ENCODE data around the gene ERICH6B. TPM values are rescaled to one million over a fixed set of nuclear protein-coding genes. Genes with fewer than 3 reads are reported as not detected.

ERICH6B gene
- total RNA-seq, 1 donor from 2014 or later, result not detected

DNA sequence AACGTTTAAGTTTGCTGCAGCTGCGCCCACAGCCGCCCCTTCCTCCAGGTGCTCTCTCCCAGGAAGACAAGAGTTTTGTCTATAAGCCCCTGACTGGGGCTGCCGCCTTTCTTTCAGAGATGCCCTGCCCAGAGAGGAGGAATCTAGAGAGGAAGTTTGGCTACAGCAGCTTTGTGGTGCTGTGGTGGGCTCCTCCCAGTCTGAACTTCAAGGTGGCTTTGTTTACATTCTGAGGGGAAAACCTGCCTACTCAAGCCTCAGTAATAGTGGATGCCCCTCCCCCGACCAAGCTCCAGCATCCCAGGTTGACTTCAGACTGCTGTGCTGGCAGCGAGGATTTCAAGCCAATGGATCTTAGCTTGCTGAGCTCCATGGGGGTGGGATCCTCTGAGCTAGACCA, 6.4 kb upstream of the ERICH6B start:
- no peak overlapping the region for H3K4me3 Mint-ChIP-seq (ENCODE audit: unreplicated experiment)
- no peak overlapping the region for H3K27ac Mint-ChIP-seq (ENCODE audit: unreplicated experiment)
- peaks cover 27% of the 10 kb centered on the region for H3K27me3 Mint-ChIP-seq (ENCODE audit: low read depth, unreplicated experiment)
- Histone ChIP-seq H3K4me2 (ENCODE audit: low read length) (no peak overlapping the region), H3K4me1 (ENCODE audit: insufficient read depth, low read length) (no peaks in the 10 kb centered on the region), H2AFZ (ENCODE audit: low read depth, low read length) (no peak overlapping the region), H3K9me3 (ENCODE audit: insufficient read depth, low read depth, low read length) (no peaks in the 10 kb centered on the region), H3K27me3 (ENCODE audit: insufficient read depth, low read length) (peaks cover 15% of the 10 kb centered on the region), H3K27ac (ENCODE audit: low read depth, low read length) (no peak overlapping the region), H3K4me3 (ENCODE audit: insufficient read depth, low read depth, low read length) (no peak overlapping the region), H3K79me2 (ENCODE audit: insufficient read depth, low read length) (no peaks in the 10 kb centered on the region), H3K36me3 (ENCODE audit: insufficient read depth, low read length) (no peaks in the 10 kb centered on the region), H3K9ac (ENCODE audit: low read length) (no peak overlapping the region), H4K20me1 (ENCODE audit: insufficient read depth, low read length) (no peaks in the 10 kb centered on the region)
- TF ChIP-seq, protein P1, sequence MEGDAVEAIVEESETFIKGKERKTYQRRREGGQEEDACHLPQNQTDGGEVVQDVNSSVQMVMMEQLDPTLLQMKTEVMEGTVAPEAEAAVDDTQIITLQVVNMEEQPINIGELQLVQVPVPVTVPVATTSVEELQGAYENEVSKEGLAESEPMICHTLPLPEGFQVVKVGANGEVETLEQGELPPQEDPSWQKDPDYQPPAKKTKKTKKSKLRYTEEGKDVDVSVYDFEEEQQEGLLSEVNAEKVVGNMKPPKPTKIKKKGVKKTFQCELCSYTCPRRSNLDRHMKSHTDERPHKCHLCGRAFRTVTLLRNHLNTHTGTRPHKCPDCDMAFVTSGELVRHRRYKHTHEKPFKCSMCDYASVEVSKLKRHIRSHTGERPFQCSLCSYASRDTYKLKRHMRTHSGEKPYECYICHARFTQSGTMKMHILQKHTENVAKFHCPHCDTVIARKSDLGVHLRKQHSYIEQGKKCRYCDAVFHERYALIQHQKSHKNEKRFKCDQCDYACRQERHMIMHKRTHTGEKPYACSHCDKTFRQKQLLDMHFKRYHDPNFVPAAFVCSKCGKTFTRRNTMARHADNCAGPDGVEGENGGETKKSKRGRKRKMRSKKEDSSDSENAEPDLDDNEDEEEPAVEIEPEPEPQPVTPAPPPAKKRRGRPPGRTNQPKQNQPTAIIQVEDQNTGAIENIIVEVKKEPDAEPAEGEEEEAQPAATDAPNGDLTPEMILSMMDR (IDR thresholded peaks at IDR 0.05; ENCODE audit: insufficient read depth, low read depth, low read length), result no peak
- TF ChIP-seq EZH2 (IDR thresholded peaks at IDR 0.05; ENCODE audit: insufficient read depth, low read length), result no peak
- H3K4me1 Mint-ChIP-seq (ENCODE audit: low read depth, unreplicated experiment), result peaks cover 4% of the 10 kb centered on the region
- no peak for FAIRE-seq
- DNase-seq (ENCODE audit: low read depth), result no peak
- no peaks in the 10 kb centered on the region for H3K36me3 Mint-ChIP-seq (ENCODE audit: low read depth, unreplicated experiment)
- H3K9me3 Mint-ChIP-seq (ENCODE audit: unreplicated experiment), result peaks cover 3% of the 10 kb centered on the region

DNA sequence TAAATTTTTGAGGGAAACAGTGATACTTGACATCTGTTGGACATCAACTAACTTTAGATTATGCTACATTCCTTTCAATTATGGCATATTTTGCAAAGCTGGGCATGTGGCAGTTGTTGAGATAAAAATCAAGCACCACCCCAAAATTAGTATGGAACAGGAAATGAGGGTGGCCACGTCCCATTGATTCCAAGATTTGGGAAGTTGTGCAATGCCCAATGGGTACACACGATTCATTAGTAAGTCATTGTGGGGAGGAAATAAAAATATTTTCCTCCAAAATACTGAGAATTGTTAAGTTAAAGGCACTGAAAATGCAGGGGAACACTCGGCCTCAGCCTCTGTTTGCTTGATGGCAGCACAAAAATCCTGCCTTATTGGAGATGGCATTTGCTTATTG, 7.6 kb downstream of the ERICH6B start:
- H3K36me3 Mint-ChIP-seq (ENCODE audit: low read depth, unreplicated experiment), result no peaks in the 10 kb centered on the region
- Histone ChIP-seq H4K20me1 (ENCODE audit: insufficient read depth, low read length) (no peaks in the 10 kb centered on the region), H3K4me3 (ENCODE audit: insufficient read depth, low read depth, low read length) (no peak overlapping the region), H3K79me2 (ENCODE audit: insufficient read depth, low read length) (no peaks in the 10 kb centered on the region), H3K4me1 (ENCODE audit: insufficient read depth, low read length) (no peaks in the 10 kb centered on the region), H3K9me3 (ENCODE audit: insufficient read depth, low read depth, low read length) (no peaks in the 10 kb centered on the region), H3K27me3 (ENCODE audit: insufficient read depth, low read length) (peaks cover 14% of the 10 kb centered on the region), H3K27ac (ENCODE audit: low read depth, low read length) (no peak overlapping the region), H2AFZ (ENCODE audit: low read depth, low read length) (no peak overlapping the region), H3K4me2 (ENCODE audit: low read length) (no peak overlapping the region), H3K9ac (ENCODE audit: low read length) (no peak overlapping the region), H3K36me3 (ENCODE audit: insufficient read depth, low read length) (no peaks in the 10 kb centered on the region)
- H3K4me1 Mint-ChIP-seq (ENCODE audit: low read depth, unreplicated experiment), result no peaks in the 10 kb centered on the region
- H3K4me3 Mint-ChIP-seq (ENCODE audit: unreplicated experiment), result no peak overlapping the region
- H3K27ac Mint-ChIP-seq (ENCODE audit: unreplicated experiment), result no peak overlapping the region
- peaks cover 28% of the 10 kb centered on the region for H3K27me3 Mint-ChIP-seq (ENCODE audit: low read depth, unreplicated experiment)
- DNase-seq (ENCODE audit: low read depth), result no peak
- H3K9me3 Mint-ChIP-seq (ENCODE audit: unreplicated experiment), result no peaks in the 10 kb centered on the region
- no peak for FAIRE-seq
- TF ChIP-seq EZH2 (IDR thresholded peaks at IDR 0.05; ENCODE audit: insufficient read depth, low read length), result no peak
- TF ChIP-seq, protein P1 (IDR thresholded peaks at IDR 0.05; ENCODE audit: insufficient read depth, low read depth, low read length), result no peak

DNA sequence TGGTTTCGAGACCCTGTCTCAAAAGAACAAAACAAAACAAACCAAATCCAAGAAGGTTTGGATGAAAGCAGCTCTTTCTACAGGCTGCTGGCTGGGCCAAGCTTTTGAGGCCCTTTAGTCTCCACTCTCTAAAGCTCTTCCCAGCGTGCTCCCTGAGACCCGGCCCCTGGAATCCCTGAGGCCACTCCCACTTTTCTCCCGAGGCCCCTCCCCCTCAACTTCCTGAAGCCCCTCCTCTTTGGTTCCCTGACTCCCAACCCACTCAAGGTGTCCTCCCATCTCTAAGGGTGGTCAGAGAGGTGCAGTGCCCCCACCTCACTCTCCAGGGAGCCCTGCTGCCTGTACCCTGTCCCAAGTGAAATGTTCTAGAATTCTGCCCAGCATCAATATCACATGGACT, 10.6 kb downstream of the ERICH6B start:
- no peaks in the 10 kb centered on the region for H3K9me3 Mint-ChIP-seq (ENCODE audit: unreplicated experiment)
- H2AFZ ChIP-seq (ENCODE audit: low read depth, low read length), result no peak overlapping the region
- no peaks in the 10 kb centered on the region for H3K36me3 ChIP-seq (ENCODE audit: insufficient read depth, low read length)
- no peaks in the 10 kb centered on the region for H3K9me3 ChIP-seq (ENCODE audit: insufficient read depth, low read depth, low read length)
- H3K27me3 ChIP-seq (ENCODE audit: insufficient read depth, low read length), result peaks cover 16% of the 10 kb centered on the region
- FAIRE-seq (no peak), DNase-seq (ENCODE audit: low read depth) (no peak)
- H3K4me1 Mint-ChIP-seq (ENCODE audit: low read depth, unreplicated experiment), result no peaks in the 10 kb centered on the region
- H4K20me1 ChIP-seq (ENCODE audit: insufficient read depth, low read length), result no peaks in the 10 kb centered on the region
- no peaks in the 10 kb centered on the region for H3K79me2 ChIP-seq (ENCODE audit: insufficient read depth, low read length)
- H3K4me1 ChIP-seq (ENCODE audit: insufficient read depth, low read length), result no peaks in the 10 kb centered on the region
- H3K4me2 ChIP-seq (ENCODE audit: low read length), result no peak overlapping the region
- no peak for TF ChIP-seq EZH2 (IDR thresholded peaks at IDR 0.05; ENCODE audit: insufficient read depth, low read length)
- TF ChIP-seq, protein P1 (IDR thresholded peaks at IDR 0.05; ENCODE audit: insufficient read depth, low read depth, low read length), result no peak
- H3K36me3 Mint-ChIP-seq (ENCODE audit: low read depth, unreplicated experiment), result no peaks in the 10 kb centered on the region
- H3K9ac ChIP-seq (ENCODE audit: low read length), result no peak overlapping the region
- H3K27ac ChIP-seq (ENCODE audit: low read depth, low read length), result no peak overlapping the region
- no peak overlapping the region for H3K4me3 Mint-ChIP-seq (ENCODE audit: unreplicated experiment)
- no peak overlapping the region for H3K27ac Mint-ChIP-seq (ENCODE audit: unreplicated experiment)
- peaks cover 14% of the 10 kb centered on the region for H3K27me3 Mint-ChIP-seq (ENCODE audit: low read depth, unreplicated experiment)
- H3K4me3 ChIP-seq (ENCODE audit: insufficient read depth, low read depth, low read length), result no peak overlapping the region
